Adrenal gland (tissue), 5 donors: ENCODE data around the gene KCNIP3.

Experiments
- POLR2A ChIP-seq, 2 donors: fragments of 450-650 bp; IDR thresholded peaks; one replicate each; pipeline ENCODE4 v1.6.1; 2017; ENCODE audit warnings: antibody characterized with exemption in 2 of 2, mild to moderate bottlenecking in 2 of 2, moderate library complexity in 1 of 2
- TF ChIP-seq, protein P1 (sequence below), 6 experiments: fragments of 450-650 bp in 4 of 6; fragments of 200-600 bp in 2 of 6; sonication (generic) in 1 of 6; IDR thresholded peaks; 1 replicate in 5 of 6; 2 replicates in 1 of 6; pipeline versions ENCODE4 v1.5.1 to v1.8.0; 2016 to 2021; ENCODE audit warnings: antibody characterized with exemption in 6 of 6, mild to moderate bottlenecking in 2 of 6, moderate library complexity in 1 of 6
- donor health status: DM: no; HTN: no; CAD: no.

DNA sequence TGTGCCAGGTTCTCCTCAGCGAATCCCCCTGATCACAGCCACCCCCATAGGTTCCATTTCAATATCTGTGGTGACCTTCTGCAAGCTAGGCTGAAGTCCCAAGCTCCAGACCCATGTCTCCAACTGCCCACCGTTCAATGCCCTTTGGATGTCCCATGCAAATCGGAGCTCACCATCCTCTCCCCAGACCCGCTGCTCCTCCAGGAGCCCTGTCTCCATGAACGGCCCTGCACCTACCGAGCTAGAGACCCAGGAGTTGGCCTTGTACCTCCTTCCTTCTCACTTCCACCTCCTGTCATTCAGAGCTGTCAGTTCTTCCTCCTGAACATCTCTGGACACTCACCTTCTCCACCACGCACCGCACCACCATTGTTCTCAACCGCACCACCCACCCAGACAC lies 104.3 kb downstream of the KCNIP3 start:
- TF ChIP-seq, protein P1, sequence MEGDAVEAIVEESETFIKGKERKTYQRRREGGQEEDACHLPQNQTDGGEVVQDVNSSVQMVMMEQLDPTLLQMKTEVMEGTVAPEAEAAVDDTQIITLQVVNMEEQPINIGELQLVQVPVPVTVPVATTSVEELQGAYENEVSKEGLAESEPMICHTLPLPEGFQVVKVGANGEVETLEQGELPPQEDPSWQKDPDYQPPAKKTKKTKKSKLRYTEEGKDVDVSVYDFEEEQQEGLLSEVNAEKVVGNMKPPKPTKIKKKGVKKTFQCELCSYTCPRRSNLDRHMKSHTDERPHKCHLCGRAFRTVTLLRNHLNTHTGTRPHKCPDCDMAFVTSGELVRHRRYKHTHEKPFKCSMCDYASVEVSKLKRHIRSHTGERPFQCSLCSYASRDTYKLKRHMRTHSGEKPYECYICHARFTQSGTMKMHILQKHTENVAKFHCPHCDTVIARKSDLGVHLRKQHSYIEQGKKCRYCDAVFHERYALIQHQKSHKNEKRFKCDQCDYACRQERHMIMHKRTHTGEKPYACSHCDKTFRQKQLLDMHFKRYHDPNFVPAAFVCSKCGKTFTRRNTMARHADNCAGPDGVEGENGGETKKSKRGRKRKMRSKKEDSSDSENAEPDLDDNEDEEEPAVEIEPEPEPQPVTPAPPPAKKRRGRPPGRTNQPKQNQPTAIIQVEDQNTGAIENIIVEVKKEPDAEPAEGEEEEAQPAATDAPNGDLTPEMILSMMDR (IDR thresholded peaks at IDR 0.05) = no peak
- TF ChIP-seq POLR2A (IDR thresholded peaks at IDR 0.05) = no peak
